Measurements from ENCODE around the gene PRPF8. TPM values are rescaled to one million over a fixed set of nuclear protein-coding genes. Genes with fewer than 3 reads are reported as not detected.
"Not testable (repeated sequence)": the region's sequence is repeated elsewhere in the genome, so short reads cannot be mapped to it uniquely, and the experiment has no call there.

PRPF8 gene
- polyA plus RNA-seq, 1 of the 3 experiments (the other 2 are of a cell fraction): 149 TPM

DNA sequence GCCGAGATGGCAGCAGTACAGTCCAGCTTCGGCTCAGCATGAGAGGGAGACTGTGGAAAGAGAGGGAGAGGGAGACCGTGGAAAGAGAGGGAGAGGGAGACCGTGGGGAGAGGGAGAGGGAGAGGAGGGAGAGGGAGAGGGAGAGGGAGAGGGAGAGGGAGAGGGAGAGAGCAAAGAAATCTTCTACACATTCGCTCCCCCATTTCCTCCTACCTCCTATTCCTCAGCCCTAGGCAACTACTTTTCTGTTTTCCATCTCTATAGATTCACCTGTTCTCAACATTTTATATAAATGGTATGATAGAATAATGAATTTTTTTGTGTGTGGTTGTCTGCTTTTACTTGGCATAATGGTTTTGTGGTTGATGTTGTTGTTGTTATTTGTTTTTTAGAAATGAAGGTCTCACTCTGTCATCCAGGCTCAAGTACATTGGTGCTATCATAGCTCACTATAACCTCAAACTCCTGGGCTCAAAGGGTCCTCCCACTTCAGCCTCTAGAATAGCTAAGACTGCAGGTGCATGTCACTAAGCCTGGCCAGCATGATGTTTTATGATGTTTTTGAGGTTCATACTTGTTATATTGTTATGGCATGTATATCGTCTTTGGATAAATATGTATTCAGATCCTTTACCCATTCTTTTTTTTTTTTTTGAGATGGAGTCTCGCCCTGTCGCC is 6.0 kb upstream of the PRPF8 start:
- H3K36me3 ChIP-seq (replicated peaks in 1 of 2; ENCODE audit: control insufficient read depth in 1 of 2, insufficient read depth in 2 of 2, low read length in 1 of 2): no peaks in the 10 kb centered on the region
- no peak for TF ChIP-seq EP300 (IDR thresholded peaks at IDR 0.05; ENCODE audit: borderline replicate concordance in 1 of 2, low read depth in 1 of 2, low read length in 1 of 2)
- no peak for TF ChIP-seq RXRA (IDR thresholded peaks at IDR 0.05; ENCODE audit: borderline replicate concordance, low read depth)
- no peak for TF ChIP-seq SMC3 (IDR thresholded peaks at IDR 0.05; ENCODE audit: low read depth, low read length)
- TF ChIP-seq FOXJ3 (CRISPR knock-in tag; IDR thresholded peaks at IDR 0.05): no peak
- TF ChIP-seq NFIC (IDR thresholded peaks at IDR 0.05; ENCODE audit: borderline replicate concordance): no peak
- no peak for TF ChIP-seq NRF1 (IDR thresholded peaks at IDR 0.05; ENCODE audit: low read depth, low read length)
- TF ChIP-seq POLR2AphosphoS5 (IDR thresholded peaks at IDR 0.05; ENCODE audit: low read depth, low read length): no peak
- TF ChIP-seq TEAD4 (IDR thresholded peaks at IDR 0.05; ENCODE audit: borderline replicate concordance, insufficient read depth): no peak
- no peak for TF ChIP-seq RFX5 (IDR thresholded peaks at IDR 0.05; ENCODE audit: low read length)
- no peak for TF ChIP-seq TAF1 (IDR thresholded peaks at IDR 0.05; ENCODE audit: borderline replicate concordance, low read depth, low read length)
- TF ChIP-seq RAD21 (IDR thresholded peaks at IDR 0.05; ENCODE audit: low read length): no peak
- TF ChIP-seq EZH2phosphoT487 (IDR thresholded peaks at IDR 0.05; ENCODE audit: borderline replicate concordance, low read depth): no peak
- no peak for TF ChIP-seq CHD2 (IDR thresholded peaks at IDR 0.05; ENCODE audit: low read length, partially characterized antibody)
- no peak for TF ChIP-seq YY1 (IDR thresholded peaks at IDR 0.05; ENCODE audit: low read depth)
- no peaks in the 10 kb centered on the region for H3K79me2 ChIP-seq (ENCODE audit: insufficient read depth)
- POLR2A ChIA-PET: no interaction called here
- 66% methylated on average over 8 of the region's 8 CpGs for WGBS (ENCODE audit: low lambda C conversion rate)
- H3K9ac ChIP-seq: no peak overlapping the region
- no peaks in the 10 kb centered on the region for H3K27me3 ChIP-seq (ENCODE audit: insufficient read depth)
- CTCF ChIA-PET: interaction anchor here (1.0 to 1.2 kb wide), 2 partner anchors 18 to 23 kb away, joined by 3 read pairs; no protein-coding TSS in a partner anchor
- no peaks in the 10 kb centered on the region for H3K4me1 ChIP-seq (ENCODE audit: control insufficient read depth in 1 of 2, insufficient read depth in 2 of 2, low read depth in 1 of 2, low read length in 1 of 2)
- H3K4me3 ChIP-seq (ENCODE audit: low read depth in 2 of 2, low read length in 1 of 2): no peak overlapping the region
- no peak for DNase-seq
- H4K20me1 ChIP-seq (ENCODE audit: insufficient read depth): no peaks in the 10 kb centered on the region
- H3K9me3 ChIP-seq: no peaks in the 10 kb centered on the region
- H3K4me2 ChIP-seq: no peak overlapping the region
- no peaks in the 10 kb centered on the region for H3K9me2 ChIP-seq
- no peaks in the 10 kb centered on the region for H3F3A ChIP-seq (replicated peaks; ENCODE audit: insufficient read depth)
- no peak overlapping the region for H2AFZ ChIP-seq (ENCODE audit: low read depth)
- H3K27ac ChIP-seq (ENCODE audit: low read depth in 2 of 2, low read length in 1 of 2): no peak overlapping the region

DNA sequence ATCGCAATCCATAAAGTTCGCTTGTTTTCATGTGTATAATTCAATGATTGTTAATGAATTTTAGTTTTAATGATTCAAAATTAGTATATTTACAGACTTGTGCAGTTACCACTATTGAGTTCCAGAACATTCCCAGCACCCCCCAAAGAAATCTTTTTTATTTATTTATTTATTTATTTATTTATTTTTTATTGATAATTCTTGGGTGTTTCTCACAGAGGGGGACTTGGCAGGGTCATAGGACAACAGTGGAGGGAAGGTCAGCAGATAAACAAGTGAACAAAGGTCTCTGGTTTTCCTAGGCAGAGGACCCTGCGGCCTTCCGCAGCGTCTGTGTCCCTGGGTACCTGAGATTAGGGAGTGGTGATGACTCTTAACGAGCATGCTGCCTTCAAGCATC is 3.7 kb upstream of the PRPF8 start:
- H2AFZ ChIP-seq (ENCODE audit: low read depth); H3K36me3 ChIP-seq (replicated peaks in 1 of 2; ENCODE audit: control insufficient read depth in 1 of 2, insufficient read depth in 2 of 2, low read length in 1 of 2); H3K4me2 ChIP-seq; H3K9ac ChIP-seq; H3K9me3 ChIP-seq; DNase-seq; H3K9me2 ChIP-seq; CTCF ChIA-PET; H3K27me3 ChIP-seq (ENCODE audit: insufficient read depth); H4K20me1 ChIP-seq (ENCODE audit: insufficient read depth); H3F3A ChIP-seq (replicated peaks; ENCODE audit: insufficient read depth); H3K4me1 ChIP-seq (ENCODE audit: control insufficient read depth in 1 of 2, insufficient read depth in 2 of 2, low read depth in 1 of 2, low read length in 1 of 2); H3K27ac ChIP-seq (ENCODE audit: low read depth in 2 of 2, low read length in 1 of 2); H3K4me3 ChIP-seq (ENCODE audit: low read depth in 2 of 2, low read length in 1 of 2); POLR2A ChIA-PET: not testable (repeated sequence)
- 61% methylated on average over 6 of the region's 6 CpGs for WGBS (ENCODE audit: low lambda C conversion rate)
- H3K79me2 ChIP-seq (ENCODE audit: insufficient read depth): peaks cover 11% of the 10 kb centered on the region
